ENCODE data around the gene SPATA19.

DNA sequence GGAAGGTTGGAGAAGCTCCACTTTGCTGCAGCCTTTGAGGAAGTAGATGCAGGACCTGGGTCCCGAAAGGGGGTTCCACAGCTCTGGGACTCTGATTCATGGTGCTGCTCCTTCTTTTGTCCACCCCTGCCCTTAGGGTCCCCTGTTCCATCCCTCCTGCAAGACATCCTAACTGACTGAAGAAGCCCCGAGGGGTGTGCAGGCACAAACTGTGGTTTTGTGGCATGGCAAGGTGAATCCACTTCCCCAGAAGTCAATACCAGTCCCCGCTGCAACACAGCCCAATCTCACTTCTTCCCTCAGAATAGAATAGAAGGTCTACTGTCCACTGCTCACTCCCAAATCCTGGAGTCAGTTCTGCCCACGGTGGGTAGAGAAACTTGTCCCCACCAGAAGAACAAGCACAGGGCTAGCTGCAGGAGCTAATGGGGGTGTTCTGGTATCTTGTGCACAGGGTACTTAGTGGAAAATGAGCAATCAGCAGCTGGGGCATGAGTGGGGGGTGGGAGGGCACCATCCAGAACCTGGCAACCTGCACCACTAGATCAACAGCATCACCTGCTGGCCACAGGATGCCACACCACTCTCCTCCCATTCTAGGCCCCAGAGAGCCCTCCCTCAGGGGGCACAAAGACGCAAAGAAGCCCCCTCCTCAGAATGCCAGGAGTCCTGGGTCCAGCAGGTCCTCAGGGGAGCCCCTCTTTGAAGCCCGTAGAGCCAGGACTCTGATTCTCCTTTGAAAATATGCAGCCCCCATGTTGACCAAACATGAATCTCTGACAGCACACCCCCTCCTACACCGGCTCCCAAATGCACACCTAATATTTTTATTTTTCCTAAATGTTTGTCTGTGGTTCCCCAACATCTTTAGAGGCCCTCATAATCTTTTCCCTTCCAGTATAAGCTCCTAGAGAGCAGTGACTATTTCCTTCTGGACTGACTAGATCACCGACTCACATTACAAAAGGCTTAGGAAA, 14.1 kb downstream of the SPATA19 start:
- TF ChIP-seq SIN3A (IDR thresholded peaks at IDR 0.05; ENCODE audit: borderline replicate concordance, insufficient read depth, low read length) = no peak
- TF ChIP-seq POLR2AphosphoS5 (IDR thresholded peaks at IDR 0.05; ENCODE audit: low read depth, low read length) = no peak
- no peak for TF ChIP-seq TAF1 (IDR thresholded peaks at IDR 0.05; ENCODE audit: borderline replicate concordance, insufficient read depth, low read length)

Data from PFSK-1 (cell line).